GM12892 (cell line): ENCODE results near the gene TAP1.
A peak's percentile ranks its signal among the peaks of the same experiment; 100 is the strongest.
"Not testable (repeated sequence)": the region's sequence is repeated elsewhere in the genome, so short reads cannot be mapped to it uniquely, and the experiment has no call there.

Experiments used
- DNase-seq: peaks from one replicate; pipeline ENCODE4 v3.0.0; 2011; ENCODE audit not compliant: insufficient read length
- FAIRE-seq: peaks from 2 replicates; lab custom pipeline; 2011; peaks lifted over from hg19 to GRCh38; lab: Jason Lieb, UNC
- POLR2A ChIP-seq: IDR thresholded peaks from 2 replicates; pipeline ENCODE4 v1.6.1; 2011; ENCODE audit warnings: low read depth, low read length, control low read depth
- POLR2AphosphoS5 ChIP-seq: IDR thresholded peaks from 2 replicates; pipeline ENCODE4 v1.6.1; 2011; ENCODE audit warnings: low read depth, low read length, control low read depth
- TAF1 ChIP-seq: IDR thresholded peaks from 2 replicates; pipeline ENCODE4 v1.6.1; 2011; ENCODE audit warnings: low read depth, mild to moderate bottlenecking, control low read depth, low read length, borderline replicate concordance

The TAP1 gene

GRCh38 chr6:32882879-32883250 lies 29.4 kb upstream of the TAP1 start:
- no peak for DNase-seq
- no peak for FAIRE-seq
- no peak for TF ChIP-seq POLR2AphosphoS5
- no peak for TF ChIP-seq POLR2A
- TF ChIP-seq TAF1: no peak

- not testable (repeated sequence) for DNase-seq, FAIRE-seq
These were observed 27.5 kb upstream of the TAP1 start for GRCh38 chr6:32880962-32881361.

- DNase-seq: no peak
- TF ChIP-seq POLR2AphosphoS5 (no peak), TAF1 (no peak), POLR2A (no peak)
- no peak for FAIRE-seq
These were observed 26.2 kb upstream of the TAP1 start for GRCh38 chr6:32879691-32880090.

- TF ChIP-seq POLR2AphosphoS5: no peak
- TF ChIP-seq TAF1: no peak
- no peak for TF ChIP-seq POLR2A
- DNase-seq (no peak), FAIRE-seq (no peak)
These were observed 23.1 kb upstream of the TAP1 start for GRCh38 chr6:32876603-32877002.

GRCh38 chr6:32873947-32874346 lies 20.4 kb upstream of the TAP1 start:
- FAIRE-seq, DNase-seq: not testable (repeated sequence)

GRCh38 chr6:32868257-32868788 lies 14.8 kb upstream of the TAP1 start:
- DNase-seq (no peak), FAIRE-seq (peak; percentile 96)
- TF ChIP-seq TAF1: no peak
- no peak for TF ChIP-seq POLR2AphosphoS5

- no peak for FAIRE-seq
- no peak for TF ChIP-seq TAF1
- TF ChIP-seq POLR2AphosphoS5: no peak
- no peak for TF ChIP-seq POLR2A
- no peak for DNase-seq
These were observed 14.2 kb upstream of the TAP1 start for GRCh38 chr6:32867554-32868256.

- TF ChIP-seq POLR2A: peak; percentile 61
- TF ChIP-seq TAF1: peak; percentile 26; the same call in 1 of the 2 replicates
- 0 out of 2 replicates have a peak, but pooled peaks have one; percentile 28 for TF ChIP-seq POLR2AphosphoS5
- DNase-seq: no peak
- peak; percentile 83 for FAIRE-seq
These were observed 13.5 kb upstream of the TAP1 start for GRCh38 chr6:32867022-32867477.

GRCh38 chr6:32865724-32866443 lies 12.4 kb upstream of the TAP1 start:
- FAIRE-seq (peak; percentile 5), DNase-seq (no peak)
- TF ChIP-seq TAF1 (no peak), POLR2AphosphoS5 (no peak), POLR2A (no peak)

GRCh38 chr6:32862725-32863124 lies 9.2 kb upstream of the TAP1 start:
- no peak for FAIRE-seq
- TF ChIP-seq POLR2AphosphoS5 (no peak), POLR2A (no peak), TAF1 (no peak)
- no peak for DNase-seq

- DNase-seq: no peak
- TF ChIP-seq TAF1 (no peak), POLR2AphosphoS5 (no peak), POLR2A (no peak)
- FAIRE-seq: peak; percentile 53
These were observed 7.2 kb upstream of the TAP1 start for GRCh38 chr6:32860674-32861073.

- DNase-seq (no peak), FAIRE-seq (no peak)
- TF ChIP-seq POLR2AphosphoS5: no peak
These were observed 4.7 kb upstream of the TAP1 start for GRCh38 chr6:32858194-32858593.
